Measurements from ENCODE around the gene PLEKHA4.
"Not testable (repeated sequence)": the region's sequence is repeated elsewhere in the genome, so short reads cannot be mapped to it uniquely, and the experiment has no call there.

Gene PLEKHA4

DNA sequence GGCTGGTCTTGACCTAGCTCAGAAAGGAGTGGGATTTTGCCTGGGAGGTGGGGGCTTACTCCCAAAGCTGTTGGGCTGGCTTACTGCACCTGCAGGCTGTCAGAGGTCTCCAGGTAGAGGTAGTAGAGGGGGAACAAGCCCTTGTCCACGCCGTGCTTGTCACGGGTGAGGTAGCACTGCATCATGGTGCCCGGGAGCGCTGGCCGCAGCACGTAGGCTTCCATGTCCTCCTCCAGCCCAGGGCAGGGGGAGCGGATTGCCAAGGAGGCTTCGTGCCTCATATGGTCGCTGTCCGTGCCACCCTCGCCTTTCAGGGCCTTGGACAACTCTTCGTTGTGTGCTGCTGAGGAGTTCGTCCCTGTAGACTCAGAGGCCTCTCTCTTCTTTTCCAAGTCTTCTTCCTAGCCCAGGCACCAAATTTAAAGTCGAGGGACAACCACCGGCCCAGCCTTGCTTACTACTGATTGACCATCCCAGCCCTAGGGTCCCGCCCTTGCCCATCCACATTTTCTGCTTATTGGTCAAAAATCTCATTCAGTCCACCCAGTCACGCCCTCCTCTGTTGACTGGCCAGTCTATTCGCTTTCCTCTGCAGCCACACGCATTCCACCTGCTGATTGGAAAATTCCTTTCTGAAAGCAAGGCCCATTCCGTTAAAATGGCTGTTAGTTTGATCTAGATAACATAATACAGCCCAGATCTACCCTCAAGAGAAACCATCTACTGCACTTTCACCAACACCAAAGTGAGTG lies 19.6 kb upstream of the PLEKHA4 start:
- DNase-seq: no peak

DNA sequence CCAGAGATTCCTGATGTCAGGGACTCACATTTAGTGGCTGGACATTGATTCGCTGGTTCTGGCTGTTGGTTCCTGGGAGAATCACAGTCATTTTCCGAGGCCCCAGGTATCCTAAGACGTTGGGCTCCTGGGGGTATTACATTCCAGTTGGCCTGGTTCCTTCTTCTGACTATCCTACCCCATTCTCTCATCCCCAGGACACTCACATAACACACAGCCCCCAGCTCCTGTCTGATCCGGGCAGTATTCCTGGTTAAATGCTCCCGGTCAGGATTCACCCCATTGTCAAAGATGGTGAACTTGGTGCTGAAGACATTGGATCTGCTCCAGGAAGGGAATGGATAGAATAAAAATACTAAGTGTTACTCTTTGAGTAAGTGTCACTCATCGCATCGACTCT lies 15.3 kb upstream of the PLEKHA4 start:
- no peak for DNase-seq

DNA sequence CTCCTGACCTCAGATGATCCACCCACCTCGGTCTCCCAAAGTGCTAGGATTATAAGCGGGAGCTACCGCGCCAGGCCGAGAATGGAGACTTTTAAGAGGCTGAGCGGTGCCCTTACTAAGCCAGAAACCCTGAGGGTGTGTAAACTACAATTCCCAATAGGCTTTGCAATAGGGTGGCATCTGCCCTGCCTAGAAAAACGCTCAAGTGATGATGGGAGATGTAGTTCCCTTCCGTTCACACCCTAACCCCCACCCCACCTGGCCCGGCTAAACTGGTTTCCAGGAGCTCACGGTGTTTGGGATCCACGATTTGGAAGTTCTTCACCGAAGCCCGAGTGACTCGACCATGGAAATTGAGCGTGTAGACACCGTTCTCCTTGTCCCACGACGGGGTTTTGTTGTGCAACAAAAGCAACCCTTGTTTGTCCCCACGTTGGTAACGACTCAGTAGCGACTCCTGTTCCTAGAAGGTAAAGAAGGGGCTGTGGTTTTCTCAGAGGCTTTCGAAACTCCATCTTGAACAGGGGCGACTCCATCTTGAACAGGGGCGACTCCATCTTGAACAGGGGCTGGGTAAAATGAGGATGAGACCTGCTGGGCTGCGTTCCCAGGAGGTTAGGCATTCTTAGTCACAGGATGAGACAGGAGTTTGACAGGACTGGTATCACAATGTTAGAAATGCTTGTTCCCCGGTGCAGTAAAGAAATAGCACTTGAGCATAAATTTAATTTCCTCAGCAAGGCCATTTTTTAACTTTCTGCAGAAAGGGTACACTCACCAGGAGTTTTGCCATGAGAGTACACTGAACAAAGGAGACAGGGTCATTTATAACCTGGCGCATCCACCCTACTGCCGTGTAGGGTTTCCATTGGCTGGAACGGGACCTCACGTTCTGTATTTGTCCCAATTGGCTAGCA lies 13.6 kb upstream of the PLEKHA4 start:
- no peak for DNase-seq

DNA sequence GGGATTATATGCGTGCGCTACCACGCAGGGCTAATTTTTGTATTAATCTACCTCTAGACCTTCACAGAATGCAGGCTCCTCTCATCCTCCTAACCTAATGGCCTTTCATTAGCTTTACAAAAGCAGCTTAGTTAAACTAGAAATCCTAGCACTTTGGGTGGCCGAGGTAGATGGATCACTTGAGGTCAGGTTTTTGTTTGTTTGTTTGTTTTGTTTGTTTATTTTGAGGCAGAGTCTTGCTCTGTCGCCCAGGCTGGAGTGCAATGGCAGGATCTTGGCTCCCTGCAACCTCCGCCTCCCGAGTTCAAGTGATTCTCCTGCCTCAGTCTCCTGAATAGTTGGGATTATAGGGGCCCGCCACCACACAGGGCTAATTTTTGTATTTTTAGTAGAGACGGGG lies 11.3 kb upstream of the PLEKHA4 start:
- DNase-seq: not testable (repeated sequence)

DNA sequence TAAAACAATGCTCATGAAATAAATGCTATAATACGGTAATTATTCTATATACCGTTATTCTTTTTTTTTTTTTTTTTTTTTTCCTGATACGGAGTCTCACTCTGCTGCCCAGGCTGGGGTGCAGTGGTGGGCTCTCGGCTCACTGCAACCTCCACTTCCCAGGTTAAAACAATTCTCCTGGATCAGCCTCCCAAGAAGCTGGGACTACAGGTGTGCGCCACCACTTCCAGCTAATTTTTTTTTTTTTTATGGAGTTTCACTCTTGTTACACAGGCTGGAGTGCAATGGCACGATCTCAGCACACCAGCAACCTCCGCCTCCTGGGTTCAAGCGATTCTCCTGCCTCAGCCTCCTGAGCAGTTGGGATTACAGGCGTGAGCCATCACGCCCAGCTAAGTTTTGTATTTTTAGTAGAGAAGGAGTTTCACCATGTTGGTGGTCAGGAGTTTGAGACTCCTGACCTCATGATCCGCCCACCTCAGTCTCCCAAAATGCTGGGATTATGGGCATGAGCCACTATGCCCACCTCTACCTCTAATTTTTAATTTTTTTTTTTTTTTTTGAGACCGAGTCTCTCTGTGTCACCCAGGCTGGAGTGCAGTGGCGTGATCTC lies 10.7 kb upstream of the PLEKHA4 start:
- DNase-seq: no peak

DNA sequence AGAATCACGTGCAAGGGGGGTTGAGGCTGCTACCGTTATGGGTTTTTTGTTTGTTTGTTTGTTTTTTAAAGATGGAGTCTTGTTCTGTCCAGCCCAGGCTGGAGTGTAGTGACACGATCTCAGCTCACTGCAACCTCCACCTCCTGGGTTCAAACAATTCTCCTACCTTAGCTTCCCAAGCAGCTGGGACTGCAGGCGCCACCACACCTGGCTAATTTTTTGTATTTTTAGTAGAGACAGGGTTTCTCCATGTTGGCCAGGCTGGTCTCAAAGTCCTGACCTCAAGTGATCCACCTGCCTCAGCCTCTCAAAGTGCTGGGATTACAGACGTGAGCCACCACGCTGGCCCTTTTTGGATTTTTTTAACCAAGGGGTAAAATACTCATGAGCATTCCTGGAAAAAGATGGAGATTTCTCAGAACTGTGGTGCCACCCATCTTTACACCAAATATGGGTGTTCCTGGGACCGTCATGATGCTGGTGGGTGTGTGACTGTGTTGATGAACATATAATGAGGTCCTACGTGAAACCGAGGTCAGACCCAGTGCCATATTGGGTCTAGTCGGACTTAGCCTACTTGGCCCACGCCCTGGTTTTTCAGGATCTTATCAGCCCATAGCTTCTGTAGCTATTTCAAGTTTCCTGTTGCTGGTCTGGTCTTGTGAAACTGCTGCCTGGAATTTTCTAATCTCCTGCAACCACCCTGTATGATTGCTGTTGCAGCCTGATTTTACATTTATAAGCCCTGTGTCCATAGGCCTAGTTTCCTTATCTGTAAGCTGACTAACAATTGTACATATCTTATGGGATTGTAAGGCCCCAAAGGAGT lies 10.0 kb upstream of the PLEKHA4 start:
- DNase-seq: no peak

DNA sequence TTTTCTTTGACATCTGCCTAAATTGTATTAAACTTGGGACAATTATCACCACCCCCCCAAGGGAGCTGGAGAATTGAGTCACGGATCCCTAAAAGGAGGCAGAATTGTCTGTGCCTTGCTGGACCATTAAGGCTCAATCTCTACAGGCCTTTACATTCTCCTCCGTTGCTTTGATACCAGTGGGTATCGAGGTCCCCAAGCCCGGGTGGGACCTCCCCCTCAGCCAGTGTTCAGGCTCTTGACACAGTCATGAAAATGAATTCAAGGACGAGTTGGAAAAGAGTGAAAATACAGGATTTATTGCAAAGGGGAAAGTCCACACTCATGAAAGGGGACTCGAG lies 9.4 kb upstream of the PLEKHA4 start:
- DNase-seq: no peak

DNA sequence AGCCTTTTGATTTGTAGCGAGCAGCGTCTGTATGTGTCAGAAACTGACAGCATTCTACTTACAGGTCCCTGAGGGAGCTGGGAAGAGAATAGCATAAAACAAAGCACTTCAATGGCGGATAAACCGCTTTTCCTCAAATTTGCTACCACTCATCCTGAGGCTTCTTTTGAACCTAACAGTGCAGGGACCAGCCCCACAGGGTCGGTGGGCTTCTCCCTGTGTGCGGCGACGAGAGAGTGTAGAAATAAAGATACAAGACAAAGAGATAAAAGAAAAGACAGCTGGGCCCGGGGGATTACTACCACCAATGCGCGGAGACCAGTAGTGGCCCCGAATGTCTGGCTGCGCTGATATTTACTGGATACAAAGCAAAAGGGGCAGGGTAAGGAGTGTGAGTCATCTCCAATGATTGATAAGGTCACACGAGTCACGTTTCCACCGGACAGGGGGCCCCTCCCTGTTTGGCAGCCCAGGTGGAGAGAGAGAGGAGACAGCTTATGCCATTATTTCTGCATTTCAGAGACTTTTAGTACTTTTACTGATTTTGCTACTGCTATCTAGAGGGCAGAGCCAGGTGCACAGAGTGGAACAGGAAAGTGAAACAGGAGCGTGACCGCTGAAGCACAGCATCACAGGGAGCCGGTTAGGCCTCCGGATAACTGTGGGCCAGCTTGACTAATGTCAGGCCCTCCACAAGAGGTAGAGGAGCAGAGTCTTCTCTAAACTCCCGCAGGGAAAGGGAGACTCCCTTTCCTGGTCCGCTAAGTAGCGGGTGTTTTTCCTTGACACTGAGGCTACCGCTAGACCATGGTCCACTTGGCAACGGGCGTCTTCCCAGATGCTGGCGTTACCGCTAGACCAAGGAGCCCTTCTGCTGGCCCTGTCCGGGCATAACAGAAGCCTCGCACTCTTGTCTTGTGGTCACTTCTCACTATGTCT lies 7.9 kb upstream of the PLEKHA4 start:
- DNase-seq: not testable (repeated sequence)

DNA sequence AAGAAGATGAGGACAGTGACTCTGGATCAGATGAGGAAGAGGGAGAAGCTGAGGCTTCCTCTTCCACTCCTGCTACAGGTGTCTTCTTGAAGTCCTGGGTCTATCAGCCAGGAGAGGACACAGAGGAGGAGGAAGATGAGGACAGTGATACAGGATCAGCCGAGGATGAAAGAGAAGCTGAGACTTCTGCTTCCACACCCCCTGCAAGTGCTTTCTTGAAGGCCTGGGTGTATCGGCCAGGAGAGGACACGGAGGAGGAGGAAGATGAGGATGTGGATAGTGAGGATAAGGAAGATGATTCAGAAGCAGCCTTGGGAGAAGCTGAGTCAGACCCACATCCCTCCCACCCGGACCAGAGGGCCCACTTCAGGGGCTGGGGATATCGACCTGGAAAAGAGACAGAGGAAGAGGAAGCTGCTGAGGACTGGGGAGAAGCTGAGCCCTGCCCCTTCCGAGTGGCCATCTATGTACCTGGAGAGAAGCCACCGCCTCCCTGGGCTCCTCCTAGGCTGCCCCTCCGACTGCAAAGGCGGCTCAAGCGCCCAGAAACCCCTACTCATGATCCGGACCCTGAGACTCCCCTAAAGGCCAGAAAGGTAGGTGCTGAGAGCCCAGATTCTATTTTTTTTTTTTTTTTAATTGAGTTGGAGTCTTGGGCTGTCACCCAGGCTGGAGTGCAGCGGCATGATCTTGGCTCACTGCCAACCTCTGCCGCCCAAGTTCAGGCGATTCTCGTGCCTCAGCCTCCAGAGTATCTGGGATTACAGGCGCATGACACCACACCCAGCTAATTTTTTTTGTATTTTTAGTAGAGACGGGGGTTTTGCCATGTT lies 6.1 kb upstream of the PLEKHA4 start:
- no peak for DNase-seq

DNA sequence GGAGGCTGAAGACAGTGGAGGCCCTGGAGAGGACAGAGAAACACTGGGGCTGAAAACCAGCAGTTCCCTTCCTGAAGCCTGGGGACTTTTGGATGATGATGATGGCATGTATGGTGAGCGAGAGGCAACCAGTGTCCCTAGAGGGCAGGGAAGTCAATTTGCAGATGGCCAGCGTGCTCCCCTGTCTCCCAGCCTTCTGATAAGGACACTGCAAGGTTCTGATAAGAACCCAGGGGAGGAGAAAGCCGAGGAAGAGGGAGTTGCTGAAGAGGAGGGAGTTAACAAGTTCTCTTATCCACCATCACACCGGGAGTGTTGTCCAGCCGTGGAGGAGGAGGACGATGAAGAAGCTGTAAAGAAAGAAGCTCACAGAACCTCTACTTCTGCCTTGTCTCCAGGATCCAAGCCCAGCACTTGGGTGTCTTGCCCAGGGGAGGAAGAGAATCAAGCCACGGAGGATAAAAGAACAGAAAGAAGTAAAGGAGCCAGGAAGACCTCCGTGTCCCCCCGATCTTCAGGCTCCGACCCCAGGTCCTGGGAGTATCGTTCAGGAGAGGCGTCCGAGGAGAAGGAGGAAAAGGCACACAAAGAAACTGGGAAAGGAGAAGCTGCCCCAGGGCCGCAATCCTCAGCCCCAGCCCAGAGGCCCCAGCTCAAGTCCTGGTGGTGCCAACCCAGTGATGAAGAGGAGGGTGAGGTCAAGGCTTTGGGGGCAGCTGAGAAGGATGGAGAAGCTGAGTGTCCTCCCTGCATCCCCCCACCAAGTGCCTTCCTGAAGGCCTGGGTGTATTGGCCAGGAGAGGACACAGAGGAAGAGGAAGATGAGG lies 5.3 kb upstream of the PLEKHA4 start:
- no peak for DNase-seq

DNA sequence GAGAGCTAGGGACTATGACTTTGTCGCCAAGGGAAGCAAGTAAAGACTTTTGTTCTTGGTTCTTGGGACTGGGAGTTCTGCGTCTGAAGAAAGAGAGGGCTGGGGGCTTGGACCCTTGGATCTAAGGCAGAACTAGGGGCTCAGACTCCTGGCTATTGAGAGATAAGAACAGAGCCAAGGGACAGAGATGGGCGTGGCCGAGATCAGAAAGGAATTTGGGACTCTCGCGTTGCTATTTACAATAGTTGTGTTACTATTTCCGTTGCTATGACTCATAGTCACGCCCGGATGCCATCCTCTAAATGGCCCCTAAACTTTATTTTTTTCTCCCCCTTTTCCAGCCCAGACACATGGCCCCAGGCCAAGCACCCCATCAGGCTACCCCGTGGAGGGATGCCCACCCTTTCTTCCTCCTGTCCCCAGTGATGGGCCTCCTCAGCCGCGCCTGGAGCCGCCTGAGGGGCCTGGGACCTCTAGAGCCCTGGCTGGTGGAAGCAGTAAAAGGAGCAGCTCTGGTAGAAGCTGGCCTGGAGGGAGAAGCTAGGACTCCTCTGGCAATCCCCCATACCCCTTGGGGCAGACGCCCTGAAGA lies 4.6 kb upstream of the PLEKHA4 start:
- no peak for DNase-seq

DNA sequence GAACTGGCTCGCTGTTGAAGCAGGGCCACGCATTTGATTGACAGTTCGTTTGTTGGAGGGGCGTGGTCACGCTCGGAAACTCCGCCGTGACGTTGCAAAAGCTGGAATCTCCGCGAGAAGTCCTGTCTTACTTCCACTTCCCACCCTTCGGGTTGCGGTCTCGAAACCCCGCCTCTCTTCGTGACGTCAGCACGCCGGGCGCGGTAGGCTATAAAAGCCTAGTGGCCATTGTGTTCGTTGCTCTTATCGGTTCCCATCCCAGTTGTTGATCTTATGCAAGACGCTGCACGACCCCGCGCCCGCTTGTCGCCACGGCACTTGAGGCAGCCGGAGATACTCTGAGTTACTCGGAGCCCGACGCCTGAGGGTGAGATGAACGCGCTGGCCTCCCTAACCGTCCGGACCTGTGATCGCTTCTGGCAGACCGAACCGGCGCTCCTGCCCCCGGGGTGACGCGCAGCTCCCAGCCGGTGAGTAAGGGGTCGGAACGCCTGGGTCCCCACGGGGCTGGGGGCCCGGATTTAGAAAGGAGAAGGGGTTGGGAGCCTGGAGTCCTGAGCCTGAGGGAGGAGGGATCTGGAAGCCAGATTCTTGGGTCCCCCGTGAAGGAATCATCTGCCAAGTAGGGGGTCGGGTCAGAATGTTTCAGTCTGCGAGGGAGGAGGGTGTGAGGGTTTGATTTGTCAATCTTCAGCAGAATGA lies 3.9 kb upstream of the PLEKHA4 start, which contains the start of gene PPP1R15A:
Gene PPP1R15A, plus strand, starts transcription at position 240 of the 702 bp plus-strand sequence. CDS start 813 bp downstream, outside the sequence.
- DNase-seq: peak; percentile 93

DNA sequence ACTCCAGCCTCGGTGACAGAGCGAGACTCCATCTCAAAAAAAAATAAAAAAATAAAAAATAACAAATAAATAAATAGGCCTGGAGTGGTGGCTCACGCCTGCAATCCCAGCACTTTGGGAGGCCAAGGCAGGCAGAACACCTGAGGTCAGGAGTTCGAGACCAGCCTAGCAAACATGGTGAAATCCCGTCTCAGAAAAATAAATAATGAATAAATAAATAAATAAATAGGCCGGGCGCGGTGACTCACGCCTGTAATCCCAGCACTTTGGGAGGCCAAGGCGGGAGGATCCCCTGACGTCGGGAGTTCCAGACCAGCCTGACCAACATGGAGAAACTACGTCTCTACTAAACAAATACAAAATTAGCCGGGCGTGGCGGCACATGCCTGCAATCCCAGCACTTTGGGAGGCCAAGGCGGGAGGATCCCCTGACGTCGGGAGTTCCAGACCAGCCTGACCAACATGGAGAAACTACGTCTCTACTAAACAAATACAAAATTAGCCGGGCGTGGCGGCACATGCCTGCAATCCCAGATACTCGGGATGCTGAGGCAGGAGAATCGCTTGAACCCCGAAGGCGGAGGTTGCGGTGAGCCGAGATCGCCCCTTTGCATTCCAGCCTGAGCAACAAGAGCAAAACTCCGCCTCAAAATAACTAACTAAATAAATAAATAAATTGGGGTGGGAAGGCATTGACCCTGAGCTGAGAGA lies 3.2 kb upstream of the PLEKHA4 start:
- not testable (repeated sequence) for DNase-seq

DNA sequence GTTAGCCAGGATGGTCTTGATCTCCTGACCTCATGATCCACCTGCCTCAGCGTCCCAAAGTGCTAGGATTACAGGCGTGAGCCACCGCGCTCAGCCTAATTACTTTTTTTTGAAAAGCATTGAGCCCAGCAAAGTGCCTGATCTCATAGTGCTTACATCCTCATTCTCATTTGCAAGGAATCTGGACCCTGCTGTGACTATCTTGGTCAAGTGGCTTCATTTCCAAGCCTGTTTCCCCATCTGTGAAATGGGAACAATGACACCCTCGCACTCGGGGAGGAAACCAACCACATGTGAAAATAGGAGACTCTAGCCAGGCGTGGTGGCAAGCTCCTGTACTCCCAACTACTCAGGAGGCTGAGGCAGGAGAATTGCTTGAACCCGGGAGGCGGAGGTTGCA lies 1.6 kb upstream of the PLEKHA4 start:
- no peak for DNase-seq

DNA sequence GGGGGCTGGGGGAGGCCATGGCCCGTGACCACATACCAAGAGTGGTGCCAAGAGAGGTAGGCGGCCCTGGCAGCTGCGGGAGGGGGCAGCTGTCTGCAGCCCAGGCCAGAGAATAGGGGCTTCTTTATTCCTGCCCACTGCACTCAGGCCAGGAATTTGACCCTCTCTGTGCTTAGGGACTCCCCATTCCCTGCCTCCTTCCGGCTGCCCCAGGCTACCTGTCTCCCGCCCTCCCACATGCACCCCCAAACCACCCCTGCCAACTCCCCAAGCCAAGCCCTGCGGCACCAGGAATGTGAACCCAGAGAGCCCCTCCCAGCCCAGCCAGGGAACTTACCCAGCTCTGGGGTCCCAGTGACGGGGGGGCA lies 687 bp downstream of the PLEKHA4 start:
- DNase-seq: no peak

DNA sequence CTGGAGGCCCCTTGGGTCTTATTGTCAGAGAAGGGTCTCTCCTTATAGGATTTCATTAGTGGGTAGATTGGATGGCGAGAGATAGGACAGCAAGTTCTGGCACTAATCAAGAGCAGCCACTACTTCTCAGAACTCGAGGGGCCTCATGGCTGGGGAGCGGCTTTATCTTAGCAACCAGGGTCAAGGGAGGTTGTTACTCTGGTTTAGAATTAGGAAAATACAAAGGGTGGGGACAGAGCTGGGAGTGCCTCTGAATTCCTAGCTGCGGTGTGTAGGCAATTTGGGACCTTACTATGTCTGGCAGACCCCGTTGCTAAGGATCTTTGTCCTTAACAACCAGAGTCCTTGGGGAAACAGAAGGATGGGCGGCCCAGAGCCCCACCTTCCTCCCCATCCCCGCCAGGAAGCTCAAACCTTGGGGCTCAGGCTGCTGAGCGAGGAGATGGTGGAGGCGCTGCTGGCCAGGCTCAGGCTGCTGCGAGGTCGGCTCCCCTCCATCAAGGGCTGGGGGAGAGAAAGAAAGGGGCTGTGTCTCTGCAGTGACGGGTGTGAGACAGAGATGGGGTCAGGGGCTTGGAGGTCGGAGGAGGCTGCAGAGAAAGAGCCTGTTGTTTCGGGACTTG lies 1.2 kb downstream of the PLEKHA4 start:
- no peak for DNase-seq

DNA sequence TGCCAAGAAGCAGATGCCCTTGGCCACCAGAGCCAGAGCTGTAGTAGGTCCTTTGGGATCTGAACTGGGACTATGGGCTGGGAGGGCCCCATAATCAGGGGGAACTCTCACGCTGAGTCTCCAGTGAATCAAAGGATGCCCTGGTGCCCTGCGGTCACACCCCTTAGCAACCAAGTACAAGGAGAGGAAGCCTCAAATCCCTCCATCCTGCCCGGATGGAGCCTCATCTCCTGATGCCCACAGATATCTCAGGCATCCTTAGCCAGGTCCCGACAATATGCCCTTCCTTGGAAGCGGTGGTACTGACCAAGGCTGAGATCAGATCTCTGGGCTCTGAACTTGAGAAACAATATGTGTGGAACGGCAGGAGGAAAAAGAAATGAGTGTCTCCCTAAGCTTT lies 1.7 kb downstream of the PLEKHA4 start:
- no peak for DNase-seq

DNA sequence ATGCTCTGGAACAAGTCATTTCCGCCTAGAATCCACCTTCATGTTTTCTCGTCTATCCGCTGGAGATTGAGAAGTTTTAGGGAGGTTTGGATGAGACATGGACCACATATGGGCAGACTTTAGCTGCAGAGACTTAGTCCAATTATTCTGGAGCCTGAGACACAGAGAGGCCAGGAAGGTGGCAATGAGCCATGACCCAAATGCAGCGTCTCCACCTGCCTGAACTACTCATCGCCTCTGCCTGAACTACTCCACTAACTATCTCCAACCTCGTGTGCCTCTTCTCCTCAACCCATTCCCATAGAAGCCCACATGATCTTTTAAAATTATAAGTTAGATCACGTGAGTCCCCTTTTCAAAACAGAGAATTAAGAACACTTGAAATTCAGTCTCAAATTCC lies 5.6 kb downstream of the PLEKHA4 start:
- no peak for DNase-seq
